WERI-Rb-1 (cell line): ENCODE data around the gene RRAS2.

Experiments
- DNase-seq: peaks from one replicate; pipeline ENCODE4 v3.0.0-alpha.2; 2020
- H3K27ac ChIP-seq: fragments of 250-450 bp; sonication (Bioruptor Pico); 2 replicates; pipeline ENCODE4 v1.5.1; 2020; ENCODE audit warnings: mild to moderate bottlenecking, moderate library complexity
- H3K27me3 ChIP-seq: fragments of 250-450 bp; sonication (Bioruptor Pico); 2 replicates; pipeline ENCODE4 v1.5.1; 2021; ENCODE audit warnings: mild to moderate bottlenecking, low read depth, moderate library complexity; ENCODE audit not compliant: insufficient read depth, severe bottlenecking
- H3K36me3 ChIP-seq: fragments of 250-450 bp; sonication (Bioruptor Pico); 2 replicates; pipeline ENCODE4 v1.5.1; 2020; ENCODE audit warnings: mild to moderate bottlenecking, moderate library complexity
- H3K4me3 ChIP-seq: 2 replicates; pipeline ENCODE4 v1.5.1; 2011; ENCODE audit warnings: low read depth, mild to moderate bottlenecking, control low read depth, low read length
- H3K9me3 ChIP-seq: fragments of 250-450 bp; sonication (Bioruptor Pico); 2 replicates; pipeline ENCODE4 v1.5.1; 2021; ENCODE audit warnings: mild to moderate bottlenecking, moderate library complexity; ENCODE audit not compliant: severe bottlenecking
- CTCF ChIP-seq: IDR thresholded peaks from 2 replicates; pipeline ENCODE4 v1.5.1; 2011; ENCODE audit warnings: low read depth, mild to moderate bottlenecking, control low read depth, inconsistent platforms, low read length

The RRAS2 gene

GRCh38 chr11:14237444-14237961, 121.5 kb downstream of the RRAS2 start:
- TF ChIP-seq CTCF, result no peak
- Histone ChIP-seq H3K27me3 (peaks cover 62% of the 10 kb centered on the region), H3K4me3 (no peak overlapping the region), H3K9me3 (no peaks in the 10 kb centered on the region), H3K27ac (no peak overlapping the region), H3K36me3 (no peaks in the 10 kb centered on the region)
- DNase-seq, result no peak

GRCh38 chr11:14235701-14236100, 123.3 kb downstream of the RRAS2 start:
- Histone ChIP-seq H3K27me3 (peaks cover 64% of the 10 kb centered on the region), H3K9me3 (no peaks in the 10 kb centered on the region), H3K27ac (no peak overlapping the region), H3K4me3 (no peak overlapping the region), H3K36me3 (no peaks in the 10 kb centered on the region)
- no peak for TF ChIP-seq CTCF
- no peak for DNase-seq

GRCh38 chr11:14234446-14234845, 124.5 kb downstream of the RRAS2 start:
- H3K9me3 ChIP-seq, result no peaks in the 10 kb centered on the region
- no peaks in the 10 kb centered on the region for H3K36me3 ChIP-seq
- no peak for TF ChIP-seq CTCF
- peaks cover 61% of the 10 kb centered on the region for H3K27me3 ChIP-seq
- no peak overlapping the region for H3K4me3 ChIP-seq
- H3K27ac ChIP-seq, result no peak overlapping the region
- DNase-seq, result no peak

- Histone ChIP-seq H3K9me3 (no peaks in the 10 kb centered on the region), H3K36me3 (no peaks in the 10 kb centered on the region), H3K4me3 (no peak overlapping the region), H3K27ac (no peak overlapping the region), H3K27me3 (peaks cover 57% of the 10 kb centered on the region)
- DNase-seq, result peak; percentile 38
- peak; percentile 72 for TF ChIP-seq CTCF
Observed at GRCh38 chr11:14232652-14233051, 126.3 kb downstream of the RRAS2 start.

GRCh38 chr11:14230407-14230806, 128.6 kb downstream of the RRAS2 start:
- Histone ChIP-seq H3K9me3 (peaks cover 6% of the 10 kb centered on the region), H3K36me3 (no peaks in the 10 kb centered on the region), H3K27ac (no peak overlapping the region), H3K27me3 (peaks cover 44% of the 10 kb centered on the region), H3K4me3 (no peak overlapping the region)
- TF ChIP-seq CTCF, result no peak
- no peak for DNase-seq

GRCh38 chr11:14229472-14229871, 129.5 kb downstream of the RRAS2 start:
- H3K4me3 ChIP-seq, result no peak overlapping the region
- no peak for DNase-seq

More at GRCh38 chr11:14229472-14229871, 129.5 kb downstream of the RRAS2 start:
- no peak overlapping the region for H3K27ac ChIP-seq
- TF ChIP-seq CTCF, result no peak
- peaks cover 36% of the 10 kb centered on the region for H3K27me3 ChIP-seq
- H3K9me3 ChIP-seq, result peaks cover 6% of the 10 kb centered on the region
- no peaks in the 10 kb centered on the region for H3K36me3 ChIP-seq
